ENCODE measurements around the gene SND1.

- TF ChIP-seq POLR2AphosphoS5 (IDR thresholded peaks at IDR 0.05; ENCODE audit: low read depth, low read length) (no peak), POLR2A (IDR thresholded peaks at IDR 0.05; ENCODE audit: low read depth, low read length) (no peak), TAF1 (IDR thresholded peaks at IDR 0.05; ENCODE audit: borderline replicate concordance, low read depth, low read length) (no peak)
These were observed 66.3 kb downstream of the SND1 start for GRCh38 chr7:127718340-127718679.

Data from GM12892 (cell line).